Measurements from ENCODE around the gene RGS3.

DNA sequence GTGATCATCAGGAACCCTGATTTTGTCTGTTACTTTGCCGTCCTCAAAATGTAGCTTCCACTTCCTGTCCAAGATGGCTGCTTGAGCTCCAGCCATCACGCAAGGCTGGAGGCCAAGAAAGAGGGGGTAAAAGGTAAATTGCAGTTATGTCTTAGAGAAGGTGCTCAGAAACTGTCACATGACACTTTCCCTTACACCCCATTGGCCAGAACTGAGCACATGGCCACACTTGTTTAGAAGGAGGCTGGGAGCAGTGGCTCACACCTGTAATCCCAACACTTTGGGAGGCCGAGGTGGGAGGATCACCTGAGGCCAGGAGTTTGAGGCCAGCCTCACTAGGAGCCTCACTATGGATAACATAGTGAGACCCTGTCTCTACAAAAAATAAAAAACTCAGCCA lies 140.9 kb downstream of the RGS3 start:
- no peak for TF ChIP-seq CTCF (IDR thresholded peaks at IDR 0.05; ENCODE audit: insufficient read depth, low read depth, low read length)
- TF ChIP-seq EZH2 (IDR thresholded peaks at IDR 0.05; ENCODE audit: insufficient read depth, low read length): no peak

All from astrocyte (in vitro differentiated cells and primary cell).